ENCODE results near the gene PDCL3. TPM values are rescaled to one million over a fixed set of nuclear protein-coding genes. Genes with fewer than 3 reads are reported as not detected.

PDCL3 gene
- total and polyA plus RNA-seq, 8 donors = 4.9 to 14.5 (median 8.2) TPM

- H3K36me3 ChIP-seq = no peaks in the 10 kb centered on the region
- no peak overlapping the region for H3K4me3 ChIP-seq
- FAIRE-seq (no peak), DNase-seq (no peak), ATAC-seq (no peak)
- no peaks in the 10 kb centered on the region for H3K27me3 ChIP-seq
- no peaks in the 10 kb centered on the region for H3K9me3 ChIP-seq
- 72% methylated on average over 3 of the region's 3 CpGs for WGBS, 2 donors
- no peaks in the 10 kb centered on the region for H3K4me1 ChIP-seq
- no peak overlapping the region for H3K27ac ChIP-seq
- TF ChIP-seq CTCF (IDR thresholded peaks at IDR 0.05) = no peak
- intact Hi-C loops (cut with DNase I) = no loop called here
These were observed 26.7 kb downstream of the PDCL3 start for GRCh38 chr2:100589527-100589926.

- ATAC-seq (no peak), DNase-seq (no peak), FAIRE-seq (no peak)
- no peaks in the 10 kb centered on the region for H3K27me3 ChIP-seq
- H3K36me3 ChIP-seq = no peaks in the 10 kb centered on the region
- no peak overlapping the region for H3K27ac ChIP-seq
- no peak for TF ChIP-seq CTCF (IDR thresholded peaks at IDR 0.05)
- H3K9me3 ChIP-seq = no peaks in the 10 kb centered on the region
- no peaks in the 10 kb centered on the region for H3K4me1 ChIP-seq
- intact Hi-C loops (cut with DNase I) = no loop called here
- H3K4me3 ChIP-seq = no peak overlapping the region
- WGBS, 2 donors = 41 to 57% methylated on average over 1 of the region's 1 CpG
These were observed 29.4 kb downstream of the PDCL3 start for GRCh38 chr2:100592226-100592625.

GRCh38 chr2:100596465-100596864 is 33.7 kb downstream of the PDCL3 start:
- Histone ChIP-seq H3K9me3 (no peaks in the 10 kb centered on the region), H3K27me3 (no peaks in the 10 kb centered on the region), H3K4me3 (no peak overlapping the region), H3K27ac (no peak overlapping the region), H3K36me3 (no peaks in the 10 kb centered on the region), H3K4me1 (no peaks in the 10 kb centered on the region)
- 78 to 81% methylated on average over 5 of the region's 5 CpGs for WGBS, 2 donors
- no peak for ATAC-seq
- DNase-seq = no peak
- FAIRE-seq = no peak
- intact Hi-C loops (cut with DNase I) = no loop called here
- TF ChIP-seq CTCF (IDR thresholded peaks at IDR 0.05) = no peak

- no peak overlapping the region for H3K4me3 ChIP-seq
- DNase-seq (no peak), ATAC-seq (no peak), FAIRE-seq (no peak)
- intact Hi-C loops (cut with DNase I) = no loop called here
- no peak overlapping the region for H3K27ac ChIP-seq
- WGBS, 2 donors = 83 to 88% methylated on average over 3 of the region's 3 CpGs
- no peaks in the 10 kb centered on the region for H3K4me1 ChIP-seq
- H3K27me3 ChIP-seq = no peaks in the 10 kb centered on the region
- no peaks in the 10 kb centered on the region for H3K36me3 ChIP-seq
- no peaks in the 10 kb centered on the region for H3K9me3 ChIP-seq
- no peak for TF ChIP-seq CTCF (IDR thresholded peaks at IDR 0.05)
These were observed 36.8 kb downstream of the PDCL3 start for GRCh38 chr2:100599566-100599965.

- no peaks in the 10 kb centered on the region for H3K36me3 ChIP-seq
- H3K4me1 ChIP-seq = no peaks in the 10 kb centered on the region
- H3K9me3 ChIP-seq = no peaks in the 10 kb centered on the region
- 87 to 95% methylated on average over 3 of the region's 3 CpGs for WGBS, 2 donors
- no peak for TF ChIP-seq CTCF (IDR thresholded peaks at IDR 0.05)
- FAIRE-seq = no peak
- no peaks in the 10 kb centered on the region for H3K27me3 ChIP-seq
- DNase-seq = no peak
- H3K4me3 ChIP-seq = no peak overlapping the region
- ATAC-seq = no peak
- intact Hi-C loops (cut with DNase I) = loop anchor here in 1 of 3 donors (5.0 kb wide), 1 partner anchor 386 kb away; no protein-coding TSS in a partner anchor
- H3K27ac ChIP-seq = no peak overlapping the region
These were observed 38.9 kb downstream of the PDCL3 start for GRCh38 chr2:100601661-100602060.
